Gastrocnemius medialis (tissue), 4 donors: ENCODE data around the gene CFAP91. TPM values are rescaled to one million over a fixed set of nuclear protein-coding genes. Genes with fewer than 3 reads are reported as not detected.

Source experiments
- ATAC-seq, 2 donors: fragments of 150-250 bp; one replicate each; pipeline ENCODE4 v1.9.1; 2016
- DNase-seq, 2 donors: peaks; one replicate each; pipeline ENCODE4 v3.0.0-alpha.2; 2019
- H3K27ac ChIP-seq, 4 donors: fragments of 200-600 bp; sonication (generic); 1 replicate in 1 of 4; 2 replicates in 3 of 4; pipeline ENCODE4 v1.5.1; 2016 to 2018; ENCODE audit warnings: mild to moderate bottlenecking in 2 of 4, moderate library complexity in 1 of 4
- H3K27me3 ChIP-seq, 3 donors: fragments of 200-600 bp; sonication (generic) in 2 of 3; 1 replicate in 1 of 3; 2 replicates in 2 of 3; pipeline versions ENCODE4 v1.5.1 to v1.6.0; 2016 to 2019; ENCODE audit warnings: mild to moderate bottlenecking in 1 of 3, moderate library complexity in 1 of 3
- H3K36me3 ChIP-seq, 2 donors: fragments of 200-600 bp; sonication (generic) in 1 of 2; one replicate each; pipeline ENCODE4 v1.5.1; 2017 to 2018
- H3K4me1 ChIP-seq, 2 donors: fragments of 200-600 bp; sonication (generic) in 1 of 2; one replicate each; pipeline ENCODE4 v1.5.1; 2016 to 2017; ENCODE audit warnings: mild to moderate bottlenecking in 2 of 2
- H3K4me3 ChIP-seq, 4 donors: fragments of 200-600 bp; sonication (generic) in 3 of 4; 1 replicate in 1 of 4; 2 replicates in 3 of 4; pipeline ENCODE4 v1.5.1; 2016 to 2019; ENCODE audit warnings: mild to moderate bottlenecking in 2 of 4
- H3K9me3 ChIP-seq, 3 donors: fragments of 200-600 bp; sonication (generic) in 2 of 3; 1 replicate in 1 of 3; 2 replicates in 2 of 3; pipeline ENCODE4 v1.5.1; 2016 to 2019
- CTCF ChIP-seq, 5 experiments: fragments of 450-650 bp in 3 of 5; fragments of 200-600 bp in 2 of 5; sonication (generic) in 2 of 5; IDR thresholded peaks in 4 of 5; conservative IDR thresholded peaks in 1 of 5; 1 replicate in 4 of 5; 2 replicates in 1 of 5; pipeline ENCODE4 v1.5.1; 2016 to 2019; ENCODE audit warnings: antibody characterized with exemption in 5 of 5, mild to moderate bottlenecking in 3 of 5, moderate library complexity in 3 of 5
- POLR2A ChIP-seq, 2 donors: fragments of 450-650 bp; IDR thresholded peaks; one replicate each; pipeline ENCODE4 v1.6.1; 2017; ENCODE audit warnings: antibody characterized with exemption in 2 of 2, mild to moderate bottlenecking in 2 of 2, moderate library complexity in 2 of 2
- in situ Hi-C, 4 donors: fragments of 200-750 bp; cut with MboI; loops; one replicate each; pipeline versions ENCODE4 v1.15.0 to v1.8.0; 2017; ENCODE audit warnings: low sequenced_read_pairs in 4 of 4
- intact Hi-C: fragments of 100-400 bp; cut with DNase I; formaldehyde crosslinking; loops from one replicate; pipeline ENCODE4 v1.15.1; 2023; ENCODE audit warnings: low total_unique reads
- total RNA-seq, 4 donors: library from RNA; depleted of rRNA; stranded (reverse); fragments of >200 nt; gene quantifications; one replicate each; pipeline versions ENCODE4 v1.1.0 to v1.2.3, GENCODE V29; 2016

Gene CFAP91
- total RNA-seq, 4 donors from 2014 or later: 0.11 to 0.36 (median 0.20) TPM; not detected in 1

GRCh38 chr3:119679874-119680273, 22.9 kb upstream of the CFAP91 start:
- DNase-seq: no peak
- Histone ChIP-seq H3K4me3 (no peak overlapping the region), H3K36me3 (peaks cover 0 to 3% of the 10 kb centered on the region in 2 donors), H3K27me3 (no peaks in the 10 kb centered on the region), H3K4me1 (peaks cover 19% of the 10 kb centered on the region in 2 donors), H3K9me3 (no peaks in the 10 kb centered on the region), H3K27ac (no peak overlapping the region)
- no peak for ATAC-seq
- in situ Hi-C loops (loop anchor here (25.0 kb wide), 3 partner anchors 168 to 407 kb away; partner anchors contain the start of genes ARHGAP31 (in 3 of the 4) and GSK3B (in 1 of the 4)), intact Hi-C loops (loop anchor here (2.0 to 10.0 kb wide), 4 partner anchors 83 to 435 kb away; partner anchors contain the start of genes ADPRH, B4GALT4 and PLA1A)
- no peak for TF ChIP-seq CTCF (IDR thresholded peaks at IDR 0.05 in 4 of 5, conservative IDR thresholded peaks at IDR 0.05 in 1 of 5)
- TF ChIP-seq POLR2A (IDR thresholded peaks at IDR 0.05): no peak

- Histone ChIP-seq H3K4me1 (peaks cover 5 to 7% of the 10 kb centered on the region in 2 donors), H3K9me3 (no peaks in the 10 kb centered on the region), H3K27ac (peak overlapping the region in 1 of 4 donors; percentile 14), H3K27me3 (no peaks in the 10 kb centered on the region), H3K36me3 (no peaks in the 10 kb centered on the region), H3K4me3 (no peak overlapping the region)
- ATAC-seq: peak in 1 of 2 donors; percentile 26
- intact Hi-C loops (loop anchor here (2.0 to 10.0 kb wide), 2 partner anchors 156 to 436 kb away; partner anchors contain the start of gene B4GALT4), in situ Hi-C loops (loop anchor here (25.0 kb wide), 3 partner anchors 169 to 406 kb away; partner anchors contain the start of genes ARHGAP31 (in 3 of the 4) and GSK3B (in 1 of the 4))
- no peak for DNase-seq
- peak; percentile 42 to 62 (median 58) for TF ChIP-seq CTCF (IDR thresholded peaks at IDR 0.05 in 4 of 5, conservative IDR thresholded peaks at IDR 0.05 in 1 of 5)
- no peak for TF ChIP-seq POLR2A (IDR thresholded peaks at IDR 0.05)
Measured at GRCh38 chr3:119681279-119681678, 21.5 kb upstream of the CFAP91 start.

DNA sequence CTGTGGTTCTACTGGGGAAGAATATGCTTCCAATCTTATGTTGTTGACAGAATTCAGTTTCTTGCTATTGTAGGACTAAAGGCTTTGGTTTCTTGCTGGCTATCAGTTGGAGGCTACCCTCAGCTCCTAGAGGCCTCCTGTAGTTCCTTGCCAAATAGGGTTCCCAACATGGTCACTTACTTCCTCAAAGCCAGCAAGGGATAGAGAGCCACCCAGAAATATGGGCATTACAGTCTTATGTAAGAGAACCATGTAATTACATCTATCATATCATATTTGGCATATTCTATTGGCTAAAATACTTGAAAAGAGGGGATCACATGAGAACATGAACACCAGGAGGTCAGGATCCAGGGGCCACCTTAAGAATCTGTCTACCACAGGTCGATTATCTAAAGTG, 19.4 kb upstream of the CFAP91 start:
- Histone ChIP-seq H3K36me3 (no peaks in the 10 kb centered on the region), H3K4me3 (no peak overlapping the region), H3K27ac (no peak overlapping the region), H3K9me3 (no peaks in the 10 kb centered on the region), H3K4me1 (no peaks in the 10 kb centered on the region), H3K27me3 (no peaks in the 10 kb centered on the region)
- ATAC-seq: no peak
- in situ Hi-C loops (loop anchor here (25.0 kb wide), 3 partner anchors 171 to 404 kb away; partner anchors contain the start of genes ARHGAP31 (in 3 of the 4) and GSK3B (in 1 of the 4)), intact Hi-C loops (loop anchor here (10.0 kb wide), 1 partner anchor 439 kb away; the partner anchor contains the start of gene B4GALT4)
- TF ChIP-seq POLR2A (IDR thresholded peaks at IDR 0.05): no peak
- TF ChIP-seq CTCF (IDR thresholded peaks at IDR 0.05 in 4 of 5, conservative IDR thresholded peaks at IDR 0.05 in 1 of 5): no peak
- DNase-seq: no peak

DNA sequence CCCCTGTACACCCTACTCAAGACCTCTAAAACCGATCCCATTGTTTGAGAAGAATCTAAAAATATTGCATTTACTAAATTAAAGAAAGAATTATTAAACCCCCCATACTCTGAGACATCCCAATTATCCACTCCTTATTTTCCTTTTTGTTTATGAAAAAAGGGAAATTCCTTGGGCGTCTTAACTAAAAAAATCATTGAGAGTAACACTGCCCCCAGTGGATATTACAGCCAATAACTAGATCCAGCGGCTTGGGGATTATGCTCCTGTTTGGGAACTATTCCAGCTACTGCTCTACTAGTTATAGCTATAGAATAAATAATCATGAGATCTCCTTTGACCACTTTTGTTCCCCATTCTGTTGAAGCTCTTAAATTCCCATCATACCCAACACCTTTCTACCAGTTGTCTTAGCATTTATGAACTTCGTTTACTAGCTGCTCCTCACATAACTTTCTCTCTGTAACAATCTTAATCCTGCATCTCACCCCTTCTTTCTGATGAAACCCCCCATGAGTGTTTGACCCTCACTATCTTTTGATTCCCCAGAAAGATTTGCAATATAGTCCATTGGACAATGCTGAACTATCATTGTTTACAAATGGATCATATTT, 12.7 kb upstream of the CFAP91 start:
- no peak for DNase-seq
- Histone ChIP-seq H3K4me1 (no peaks in the 10 kb centered on the region), H3K27ac (no peak overlapping the region), H3K4me3 (no peak overlapping the region), H3K27me3 (no peaks in the 10 kb centered on the region), H3K36me3 (no peaks in the 10 kb centered on the region), H3K9me3 (no peaks in the 10 kb centered on the region)
- no peak for TF ChIP-seq POLR2A (IDR thresholded peaks at IDR 0.05)
- peak in 3 of 5 experiments; percentile 19 to 44 (median 28) for TF ChIP-seq CTCF (IDR thresholded peaks at IDR 0.05 in 4 of 5, conservative IDR thresholded peaks at IDR 0.05 in 1 of 5)
- intact Hi-C loops: no loop called here
- in situ Hi-C loops: loop anchor here (25.0 kb wide), 3 partner anchors 178 to 403 kb away; partner anchors contain the start of genes ARHGAP31 (in 3 of the 4) and GSK3B (in 1 of the 4)
- ATAC-seq: peak in 1 of 2 donors; percentile 33
